Gastrocnemius medialis (tissue), 4 donors: Measurements from ENCODE around the gene FOXK1. TPM values are rescaled to one million over a fixed set of nuclear protein-coding genes. Genes with fewer than 3 reads are reported as not detected.

ENCODE experiments used
- ATAC-seq, 2 donors: fragments of 150-250 bp; one replicate each; pipeline ENCODE4 v1.9.1; 2016
- DNase-seq, 2 donors: peaks; one replicate each; pipeline ENCODE4 v3.0.0-alpha.2; 2019
- H3K27ac ChIP-seq, 4 donors: fragments of 200-600 bp; sonication (generic); 1 replicate in 1 of 4; 2 replicates in 3 of 4; pipeline ENCODE4 v1.5.1; 2016 to 2018; ENCODE audit warnings: mild to moderate bottlenecking in 2 of 4, moderate library complexity in 1 of 4
- H3K27me3 ChIP-seq, 3 donors: fragments of 200-600 bp; sonication (generic) in 2 of 3; 1 replicate in 1 of 3; 2 replicates in 2 of 3; pipeline versions ENCODE4 v1.5.1 to v1.6.0; 2016 to 2019; ENCODE audit warnings: mild to moderate bottlenecking in 1 of 3, moderate library complexity in 1 of 3
- H3K36me3 ChIP-seq, 2 donors: fragments of 200-600 bp; sonication (generic) in 1 of 2; one replicate each; pipeline ENCODE4 v1.5.1; 2017 to 2018
- H3K4me1 ChIP-seq, 2 donors: fragments of 200-600 bp; sonication (generic) in 1 of 2; one replicate each; pipeline ENCODE4 v1.5.1; 2016 to 2017; ENCODE audit warnings: mild to moderate bottlenecking in 2 of 2
- H3K4me3 ChIP-seq, 4 donors: fragments of 200-600 bp; sonication (generic) in 3 of 4; 1 replicate in 1 of 4; 2 replicates in 3 of 4; pipeline ENCODE4 v1.5.1; 2016 to 2019; ENCODE audit warnings: mild to moderate bottlenecking in 2 of 4
- H3K9me3 ChIP-seq, 3 donors: fragments of 200-600 bp; sonication (generic) in 2 of 3; 1 replicate in 1 of 3; 2 replicates in 2 of 3; pipeline ENCODE4 v1.5.1; 2016 to 2019
- POLR2A ChIP-seq, 2 donors: fragments of 450-650 bp; IDR thresholded peaks; one replicate each; pipeline ENCODE4 v1.6.1; 2017; ENCODE audit warnings: antibody characterized with exemption in 2 of 2, mild to moderate bottlenecking in 2 of 2, moderate library complexity in 2 of 2
- in situ Hi-C, 4 donors: fragments of 200-750 bp; cut with MboI; loops; one replicate each; pipeline versions ENCODE4 v1.15.0 to v1.8.0; 2017; ENCODE audit warnings: low sequenced_read_pairs in 4 of 4
- intact Hi-C: fragments of 100-400 bp; cut with DNase I; formaldehyde crosslinking; loops from one replicate; pipeline ENCODE4 v1.15.1; 2023; ENCODE audit warnings: low total_unique reads
- total RNA-seq, 4 donors: library from RNA; depleted of rRNA; stranded (reverse); fragments of >200 nt; gene quantifications; one replicate each; pipeline versions ENCODE4 v1.1.0 to v1.2.3, GENCODE V29; 2016
- TF ChIP-seq, protein P1 (sequence below), 5 experiments: fragments of 450-650 bp in 3 of 5; fragments of 200-600 bp in 2 of 5; sonication (generic) in 2 of 5; IDR thresholded peaks in 4 of 5; conservative IDR thresholded peaks in 1 of 5; 1 replicate in 4 of 5; 2 replicates in 1 of 5; pipeline ENCODE4 v1.5.1; 2016 to 2019; ENCODE audit warnings: antibody characterized with exemption in 5 of 5, mild to moderate bottlenecking in 3 of 5, moderate library complexity in 3 of 5

The FOXK1 gene
- total RNA-seq, 4 donors from 2014 or later, result 9.8 to 43.6 (median 18.8) TPM

DNA sequence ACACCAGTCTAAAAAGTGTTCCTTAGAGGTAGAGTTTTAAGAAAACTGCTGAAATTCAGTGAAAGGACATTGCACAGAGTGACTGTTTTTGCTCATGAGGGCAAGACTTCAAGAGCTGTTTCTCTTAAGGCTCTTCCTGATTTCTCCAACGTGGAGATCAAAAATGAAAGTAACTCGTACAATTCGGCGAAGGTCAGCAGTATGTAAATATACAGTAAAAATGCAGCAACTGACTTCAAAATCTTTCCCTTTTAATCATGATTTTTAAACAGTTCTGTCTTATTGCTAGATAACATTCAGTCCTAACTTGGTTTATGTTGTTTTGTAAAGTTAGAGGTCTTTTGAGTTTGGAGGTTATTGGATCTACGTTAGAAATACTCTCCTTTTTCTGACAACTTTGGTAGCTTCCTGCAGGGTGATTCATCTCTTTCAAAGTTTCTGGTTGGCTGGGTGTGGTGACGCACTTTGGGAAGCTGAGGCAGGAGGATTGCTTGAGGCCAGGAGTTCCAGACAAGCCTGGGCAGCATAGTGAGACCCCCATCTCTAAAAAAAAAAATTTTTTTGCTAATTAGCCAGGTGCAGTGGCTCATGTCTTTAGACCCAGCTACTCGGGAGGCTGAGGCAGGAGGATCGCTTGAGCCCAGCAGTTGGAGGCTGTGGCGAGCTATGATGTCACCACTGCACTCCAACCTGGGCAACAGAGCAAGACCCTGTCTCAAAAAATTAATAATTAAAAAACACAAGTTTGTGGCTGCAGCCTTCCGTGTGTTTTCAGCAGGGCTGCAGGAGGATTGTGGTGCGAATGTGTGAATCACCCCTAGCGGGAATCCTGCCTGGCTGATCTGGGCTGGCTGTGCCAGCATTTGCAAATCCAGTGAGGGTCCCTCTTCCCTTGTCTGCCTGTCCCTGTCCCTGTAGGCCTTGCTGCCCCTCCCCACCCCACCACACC, 64.2 kb downstream of the FOXK1 start:
- ATAC-seq, result no peak
- no peaks in the 10 kb centered on the region for H3K9me3 ChIP-seq
- intact Hi-C loops, result loop anchor here (2.0 kb wide), 2 partner anchors 29 to 61 kb away; partner anchors contain the start of gene AP5Z1
- no peaks in the 10 kb centered on the region for H3K27me3 ChIP-seq
- H3K27ac ChIP-seq, result peak overlapping the region; percentile 88 to 94 (median 92)
- peak overlapping the region in 2 of 4 donors; percentile 26 to 46 for H3K4me3 ChIP-seq
- TF ChIP-seq POLR2A (IDR thresholded peaks at IDR 0.05), result no peak
- TF ChIP-seq, protein P1, sequence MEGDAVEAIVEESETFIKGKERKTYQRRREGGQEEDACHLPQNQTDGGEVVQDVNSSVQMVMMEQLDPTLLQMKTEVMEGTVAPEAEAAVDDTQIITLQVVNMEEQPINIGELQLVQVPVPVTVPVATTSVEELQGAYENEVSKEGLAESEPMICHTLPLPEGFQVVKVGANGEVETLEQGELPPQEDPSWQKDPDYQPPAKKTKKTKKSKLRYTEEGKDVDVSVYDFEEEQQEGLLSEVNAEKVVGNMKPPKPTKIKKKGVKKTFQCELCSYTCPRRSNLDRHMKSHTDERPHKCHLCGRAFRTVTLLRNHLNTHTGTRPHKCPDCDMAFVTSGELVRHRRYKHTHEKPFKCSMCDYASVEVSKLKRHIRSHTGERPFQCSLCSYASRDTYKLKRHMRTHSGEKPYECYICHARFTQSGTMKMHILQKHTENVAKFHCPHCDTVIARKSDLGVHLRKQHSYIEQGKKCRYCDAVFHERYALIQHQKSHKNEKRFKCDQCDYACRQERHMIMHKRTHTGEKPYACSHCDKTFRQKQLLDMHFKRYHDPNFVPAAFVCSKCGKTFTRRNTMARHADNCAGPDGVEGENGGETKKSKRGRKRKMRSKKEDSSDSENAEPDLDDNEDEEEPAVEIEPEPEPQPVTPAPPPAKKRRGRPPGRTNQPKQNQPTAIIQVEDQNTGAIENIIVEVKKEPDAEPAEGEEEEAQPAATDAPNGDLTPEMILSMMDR (IDR thresholded peaks at IDR 0.05 in 4 of 5, conservative IDR thresholded peaks at IDR 0.05 in 1 of 5), result no peak
- in situ Hi-C loops, result loop anchor here in 2 of 4 donors (10.0 kb wide), 1 partner anchor 61 kb away; the partner anchor contains the start of gene FOXK1 (in 2 of the 2)
- H3K36me3 ChIP-seq, result peaks cover 0 to 14% of the 10 kb centered on the region in 2 donors
- H3K4me1 ChIP-seq, result peaks cover 30 to 40% of the 10 kb centered on the region in 2 donors
- DNase-seq, result no peak

DNA sequence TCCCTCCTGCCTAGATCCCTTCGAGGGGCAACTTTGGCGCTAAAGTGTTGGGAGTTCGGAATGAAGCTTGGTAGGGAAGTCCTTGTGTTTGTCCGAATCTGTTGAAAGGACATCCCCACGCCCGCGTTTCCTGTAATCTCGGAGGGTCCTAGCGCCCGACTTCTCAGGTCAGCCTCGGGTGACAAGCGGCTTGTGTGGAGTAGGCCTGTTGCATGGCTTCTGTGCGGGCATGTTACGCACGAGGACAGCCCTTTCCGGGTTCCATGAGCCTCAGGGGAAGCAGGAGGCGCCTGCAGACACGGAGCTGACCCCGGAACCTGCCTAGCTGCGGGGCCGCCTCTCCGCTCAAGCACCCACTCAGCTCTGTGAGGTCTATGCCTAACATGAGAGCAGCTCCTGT, 64.9 kb downstream of the FOXK1 start:
- DNase-seq (no peak), ATAC-seq (no peak)
- Histone ChIP-seq H3K27ac (peak overlapping the region; percentile 88 to 94 (median 92)), H3K9me3 (no peaks in the 10 kb centered on the region), H3K4me1 (peaks cover 30 to 40% of the 10 kb centered on the region in 2 donors), H3K36me3 (peaks cover 0 to 9% of the 10 kb centered on the region in 2 donors), H3K4me3 (no peak overlapping the region), H3K27me3 (no peaks in the 10 kb centered on the region)
- TF ChIP-seq, protein P1 (IDR thresholded peaks at IDR 0.05 in 4 of 5, conservative IDR thresholded peaks at IDR 0.05 in 1 of 5), result no peak
- TF ChIP-seq POLR2A (IDR thresholded peaks at IDR 0.05), result no peak
- intact Hi-C loops, result no loop called here
- in situ Hi-C loops, result loop anchor here in 2 of 4 donors (10.0 kb wide), 1 partner anchor 62 kb away; the partner anchor contains the start of gene FOXK1 (in 2 of the 2)

DNA sequence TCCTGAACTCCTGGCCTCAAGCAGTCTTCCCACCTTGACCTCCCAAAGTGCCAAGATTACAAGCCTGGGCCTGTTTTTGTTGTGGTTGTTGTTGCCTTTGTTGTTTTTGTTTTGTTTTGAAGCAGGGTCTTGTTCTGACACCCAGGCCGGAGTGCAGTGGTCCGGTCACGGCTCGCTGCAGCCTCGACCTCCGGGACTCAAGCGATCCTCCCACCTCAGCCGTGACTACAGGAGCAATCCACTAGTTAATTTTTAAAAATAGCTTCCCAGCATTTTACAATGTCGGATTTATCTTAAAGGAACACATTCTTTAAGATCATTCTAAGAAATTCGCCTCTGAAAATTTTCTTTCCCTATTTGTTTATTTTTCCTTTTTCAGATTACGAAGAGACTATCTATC, 65.7 kb downstream of the FOXK1 start:
- Histone ChIP-seq H3K36me3 (peaks cover 0 to 2% of the 10 kb centered on the region in 2 donors), H3K27me3 (no peaks in the 10 kb centered on the region), H3K27ac (peak overlapping the region; percentile 88 to 94 (median 92)), H3K4me3 (no peak overlapping the region), H3K4me1 (peaks cover 30 to 40% of the 10 kb centered on the region in 2 donors), H3K9me3 (no peaks in the 10 kb centered on the region)
- intact Hi-C loops, result no loop called here
- in situ Hi-C loops, result loop anchor here in 2 of 4 donors (10.0 kb wide), 1 partner anchor 63 kb away; the partner anchor contains the start of gene FOXK1 (in 2 of the 2)
- TF ChIP-seq, protein P1 (IDR thresholded peaks at IDR 0.05 in 4 of 5, conservative IDR thresholded peaks at IDR 0.05 in 1 of 5), result no peak
- no peak for TF ChIP-seq POLR2A (IDR thresholded peaks at IDR 0.05)
- no peak for DNase-seq
- ATAC-seq, result no peak

DNA sequence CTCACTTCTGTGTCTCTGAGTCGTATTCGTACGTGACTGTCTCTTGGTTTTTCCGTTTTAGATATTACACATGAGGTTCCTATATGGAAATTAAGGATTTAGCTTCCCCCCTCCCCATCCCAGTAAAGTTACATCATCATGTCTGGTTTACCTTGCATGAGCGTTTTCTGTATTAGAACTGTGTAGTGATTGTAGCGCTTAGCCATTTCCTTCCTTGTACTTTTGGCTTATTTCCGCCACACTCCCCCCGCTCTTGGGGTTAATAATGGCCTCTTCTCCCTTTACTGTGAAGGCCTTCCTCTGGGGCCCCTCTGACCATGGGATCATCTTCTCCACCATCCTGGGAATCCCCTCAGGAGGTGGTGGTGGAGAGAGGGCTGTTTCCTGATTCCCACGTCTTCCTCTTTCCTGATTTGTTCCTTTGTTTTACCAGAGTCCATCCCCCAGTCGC, 66.2 kb downstream of the FOXK1 start:
- peaks cover 29 to 40% of the 10 kb centered on the region in 2 donors for H3K4me1 ChIP-seq
- H3K27me3 ChIP-seq, result no peaks in the 10 kb centered on the region
- no peaks in the 10 kb centered on the region for H3K9me3 ChIP-seq
- TF ChIP-seq, protein P1 (IDR thresholded peaks at IDR 0.05 in 4 of 5, conservative IDR thresholded peaks at IDR 0.05 in 1 of 5), result no peak
- no peak for TF ChIP-seq POLR2A (IDR thresholded peaks at IDR 0.05)
- intact Hi-C loops, result no loop called here
- no peak for ATAC-seq
- no peak for DNase-seq
- no peak overlapping the region for H3K4me3 ChIP-seq
- no peaks in the 10 kb centered on the region for H3K36me3 ChIP-seq
- in situ Hi-C loops, result loop anchor here in 2 of 4 donors (10.0 kb wide), 1 partner anchor 63 kb away; the partner anchor contains the start of gene FOXK1 (in 2 of the 2)
- peak overlapping the region; percentile 88 to 94 (median 92) for H3K27ac ChIP-seq
